Tibial artery (tissue), 4 donors: ENCODE results near the gene NBL1.

Experiments
- DNase-seq, 2 donors: peaks; one replicate each; pipeline ENCODE4 v3.0.0-alpha.2; 2019
- H3K27ac ChIP-seq, 2 donors: fragments of 200-600 bp; sonication (generic) in 1 of 2; 1 replicate in 1 of 2; 2 replicates in 1 of 2; pipeline ENCODE4 v1.5.1; 2018 to 2019; ENCODE audit warnings: mild to moderate bottlenecking in 1 of 2
- H3K27me3 ChIP-seq, 2 donors: fragments of 200-600 bp; sonication (generic) in 1 of 2; one replicate each; pipeline versions ENCODE4 v1.5.1 to v1.6.0; 2016 to 2019
- H3K36me3 ChIP-seq, 3 donors: fragments of 200-600 bp; sonication (generic) in 2 of 3; one replicate each; pipeline ENCODE4 v1.5.1; 2016 to 2019; ENCODE audit warnings: mild to moderate bottlenecking in 2 of 3
- H3K4me1 ChIP-seq, 4 donors: fragments of 200-600 bp; sonication (generic) in 2 of 4; 1 replicate in 3 of 4; 2 replicates in 1 of 4; pipeline ENCODE4 v1.5.1; 2016 to 2019
- H3K4me3 ChIP-seq, 2 donors: fragments of 200-600 bp; sonication (generic) in 1 of 2; 1 replicate in 1 of 2; 2 replicates in 1 of 2; pipeline ENCODE4 v1.5.1; 2018 to 2019; ENCODE audit warnings: mild to moderate bottlenecking in 2 of 2
- H3K9me3 ChIP-seq, 3 donors: fragments of 200-600 bp; sonication (generic) in 1 of 3; one replicate each; pipeline ENCODE4 v1.5.1; 2016 to 2019
- intact Hi-C: fragments of 100-400 bp; cut with DNase I; formaldehyde crosslinking; loops from one replicate; pipeline ENCODE4 v1.15.0; 2023; ENCODE audit warnings: low total_unique reads
- TF ChIP-seq, protein P1 (sequence below), 2 experiments: fragments of 200-600 bp in 1 of 2; fragments of 450-650 bp in 1 of 2; IDR thresholded peaks; one replicate each; pipeline ENCODE4 v1.5.1; 2017 to 2019; ENCODE audit warnings: antibody characterized with exemption in 2 of 2, mild to moderate bottlenecking in 1 of 2, moderate library complexity in 1 of 2

Gene NBL1

DNA sequence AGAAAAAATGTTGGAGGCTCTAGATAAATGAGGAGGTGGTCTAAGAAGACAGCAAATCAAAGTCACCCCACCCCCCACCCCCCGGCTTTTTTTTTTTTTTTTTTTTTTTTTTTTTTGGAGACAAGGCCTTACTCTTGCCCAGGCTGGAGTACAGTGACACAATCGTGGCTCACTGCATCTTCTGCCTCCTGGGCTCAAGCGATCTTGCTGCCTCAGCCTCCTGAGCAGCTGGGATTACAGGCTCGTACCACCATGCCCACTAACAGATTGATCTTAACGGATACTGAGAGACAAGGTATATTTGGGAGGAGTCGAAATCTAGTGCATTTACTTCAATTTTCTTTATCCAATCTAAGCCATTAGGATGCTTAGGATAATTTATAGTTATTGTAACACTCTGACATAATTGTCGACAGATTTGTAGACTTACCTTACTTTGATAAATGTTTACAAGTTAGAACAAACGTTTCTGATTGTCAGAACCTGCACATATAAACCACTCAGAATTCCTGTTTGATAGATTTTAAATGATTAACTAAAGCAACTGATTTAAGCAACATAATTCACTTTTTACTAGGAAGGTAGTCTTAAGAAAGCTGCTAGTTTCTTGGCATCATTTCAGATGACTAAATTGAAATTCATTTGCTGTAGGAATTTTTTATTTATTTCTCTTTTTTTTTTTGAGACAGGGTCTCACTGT is 33.7 kb upstream of the NBL1 start:
- no peak for DNase-seq
- TF ChIP-seq, protein P1, sequence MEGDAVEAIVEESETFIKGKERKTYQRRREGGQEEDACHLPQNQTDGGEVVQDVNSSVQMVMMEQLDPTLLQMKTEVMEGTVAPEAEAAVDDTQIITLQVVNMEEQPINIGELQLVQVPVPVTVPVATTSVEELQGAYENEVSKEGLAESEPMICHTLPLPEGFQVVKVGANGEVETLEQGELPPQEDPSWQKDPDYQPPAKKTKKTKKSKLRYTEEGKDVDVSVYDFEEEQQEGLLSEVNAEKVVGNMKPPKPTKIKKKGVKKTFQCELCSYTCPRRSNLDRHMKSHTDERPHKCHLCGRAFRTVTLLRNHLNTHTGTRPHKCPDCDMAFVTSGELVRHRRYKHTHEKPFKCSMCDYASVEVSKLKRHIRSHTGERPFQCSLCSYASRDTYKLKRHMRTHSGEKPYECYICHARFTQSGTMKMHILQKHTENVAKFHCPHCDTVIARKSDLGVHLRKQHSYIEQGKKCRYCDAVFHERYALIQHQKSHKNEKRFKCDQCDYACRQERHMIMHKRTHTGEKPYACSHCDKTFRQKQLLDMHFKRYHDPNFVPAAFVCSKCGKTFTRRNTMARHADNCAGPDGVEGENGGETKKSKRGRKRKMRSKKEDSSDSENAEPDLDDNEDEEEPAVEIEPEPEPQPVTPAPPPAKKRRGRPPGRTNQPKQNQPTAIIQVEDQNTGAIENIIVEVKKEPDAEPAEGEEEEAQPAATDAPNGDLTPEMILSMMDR (IDR thresholded peaks at IDR 0.05): no peak
- intact Hi-C loops: loop anchor here (10.0 kb wide), 1 partner anchor 106 kb away; no protein-coding TSS in a partner anchor
- Histone ChIP-seq H3K36me3 (peaks cover 0 to 7% (median 6%) of the 10 kb centered on the region in 3 donors), H3K27ac (peak overlapping the region; percentile 25 to 52), H3K9me3 (no peaks in the 10 kb centered on the region), H3K4me3 (no peak overlapping the region), H3K27me3 (no peaks in the 10 kb centered on the region), H3K4me1 (peaks cover 0 to 46% (median 20%) of the 10 kb centered on the region in 4 donors)

DNA sequence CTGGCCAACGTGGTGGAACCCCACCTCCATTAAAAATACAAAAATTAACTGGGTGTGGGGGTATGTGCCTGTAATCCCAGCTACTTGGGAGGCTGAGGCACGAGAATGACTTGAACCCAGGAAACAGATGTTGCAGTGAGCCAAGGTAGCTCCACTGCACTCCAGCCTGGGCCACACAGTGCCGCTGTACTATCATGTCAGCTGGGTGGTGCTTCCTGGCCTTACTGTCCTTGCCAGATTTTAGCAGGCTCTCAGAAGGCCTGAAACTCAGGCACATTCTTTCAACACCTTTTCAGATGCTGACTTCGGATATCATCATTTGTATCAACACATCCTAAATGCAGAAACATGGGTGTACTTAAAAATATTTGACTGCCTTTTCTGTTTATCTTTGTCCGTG is 31.6 kb upstream of the NBL1 start:
- Histone ChIP-seq H3K27me3 (no peaks in the 10 kb centered on the region), H3K9me3 (no peaks in the 10 kb centered on the region), H3K36me3 (peaks cover 0 to 13% (median 6%) of the 10 kb centered on the region in 3 donors), H3K4me3 (no peak overlapping the region), H3K27ac (no peak overlapping the region), H3K4me1 (peaks cover 0 to 25% (median 8%) of the 10 kb centered on the region in 4 donors)
- no peak for DNase-seq
- intact Hi-C loops: loop anchor here (10.0 kb wide), 1 partner anchor 108 kb away; no protein-coding TSS in a partner anchor
- TF ChIP-seq, protein P1 (IDR thresholded peaks at IDR 0.05): no peak

DNA sequence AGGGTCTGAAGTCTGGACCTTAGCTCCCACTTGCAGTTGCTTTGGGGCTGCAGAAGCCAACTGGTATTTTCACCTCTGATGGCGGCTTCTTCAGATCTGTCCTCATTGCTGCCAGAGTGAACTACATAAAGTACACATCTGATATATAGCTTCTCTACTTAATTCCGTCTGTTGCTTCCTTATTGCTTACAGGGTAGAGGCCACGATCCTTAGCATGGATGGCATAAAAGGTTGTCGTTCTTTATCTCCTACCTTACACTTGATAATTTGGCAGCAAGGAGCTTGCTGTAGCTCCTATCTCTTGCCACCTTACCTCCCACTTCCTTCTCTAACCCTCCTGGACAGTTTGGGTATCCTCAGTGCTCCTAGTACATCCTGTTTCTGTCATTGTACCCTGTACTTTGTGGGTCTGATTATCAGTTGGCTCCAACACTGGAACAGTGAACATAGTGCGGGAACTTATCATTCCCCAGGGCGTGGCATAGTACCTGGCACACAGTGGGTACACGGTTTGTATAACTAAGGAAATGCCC is 30.9 kb upstream of the NBL1 start:
- intact Hi-C loops: loop anchor here (10.0 kb wide), 1 partner anchor 108 kb away; no protein-coding TSS in a partner anchor
- TF ChIP-seq, protein P1 (IDR thresholded peaks at IDR 0.05): no peak
- no peaks in the 10 kb centered on the region for H3K27me3 ChIP-seq
- H3K9me3 ChIP-seq: no peaks in the 10 kb centered on the region
- H3K4me3 ChIP-seq: no peak overlapping the region
- DNase-seq: no peak
- no peak overlapping the region for H3K27ac ChIP-seq
- peaks cover 0 to 13% (median 6%) of the 10 kb centered on the region in 3 donors for H3K36me3 ChIP-seq
- H3K4me1 ChIP-seq: peaks cover 0 to 18% (median 5%) of the 10 kb centered on the region in 4 donors

DNA sequence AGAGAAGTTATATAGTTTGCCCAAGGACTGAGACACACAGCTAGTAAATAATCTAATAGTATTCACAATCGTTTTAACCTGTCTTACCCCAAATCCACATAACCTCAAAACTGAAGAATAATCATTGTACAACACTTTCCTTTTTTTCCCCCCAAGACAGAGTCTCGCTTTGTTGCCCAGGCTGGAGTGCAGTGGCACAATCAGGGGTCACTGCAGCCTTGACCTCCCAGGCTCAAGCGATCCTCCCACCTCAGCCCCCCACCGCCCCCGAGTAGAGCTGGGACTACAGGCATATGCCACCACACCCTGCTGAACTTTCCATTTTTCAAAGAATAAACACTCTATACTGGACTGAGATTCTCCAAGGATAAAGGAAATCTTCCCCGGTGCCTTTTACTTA is 28.7 kb upstream of the NBL1 start:
- Histone ChIP-seq H3K36me3 (peaks cover 0 to 13% (median 6%) of the 10 kb centered on the region in 3 donors), H3K27ac (no peak overlapping the region), H3K9me3 (no peaks in the 10 kb centered on the region), H3K27me3 (no peaks in the 10 kb centered on the region), H3K4me1 (peaks cover 0 to 23% (median 7%) of the 10 kb centered on the region in 4 donors), H3K4me3 (no peak overlapping the region)
- TF ChIP-seq, protein P1 (IDR thresholded peaks at IDR 0.05): no peak
- no peak for DNase-seq
- intact Hi-C loops: loop anchor here (10.0 kb wide), 1 partner anchor 111 kb away; no protein-coding TSS in a partner anchor

DNA sequence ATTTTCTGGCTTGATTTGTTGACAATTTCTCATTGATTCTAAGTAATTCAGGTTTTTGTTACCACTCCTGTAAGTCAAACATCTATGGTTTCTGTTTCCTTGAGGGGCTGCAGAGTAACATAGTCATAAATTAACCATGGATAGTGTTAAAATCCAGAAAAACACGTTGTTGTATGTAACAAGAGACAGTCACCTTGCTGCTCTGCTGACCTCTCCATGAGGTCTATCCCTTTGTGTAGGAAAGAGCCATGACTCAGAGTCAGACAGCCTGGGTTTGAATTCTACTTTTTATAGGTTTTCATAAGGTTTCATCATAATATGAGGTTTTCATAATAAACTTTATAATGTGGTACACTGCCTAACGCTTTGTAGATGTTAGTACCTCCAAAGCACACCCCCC is 27.6 kb upstream of the NBL1 start:
- peaks cover 0 to 26% (median 10%) of the 10 kb centered on the region in 4 donors for H3K4me1 ChIP-seq
- DNase-seq: no peak
- H3K36me3 ChIP-seq: peaks cover 0 to 13% (median 6%) of the 10 kb centered on the region in 3 donors
- H3K27me3 ChIP-seq: no peaks in the 10 kb centered on the region
- H3K9me3 ChIP-seq: no peaks in the 10 kb centered on the region
- no peak overlapping the region for H3K27ac ChIP-seq
- intact Hi-C loops: loop anchor here (10.0 kb wide), 1 partner anchor 112 kb away; no protein-coding TSS in a partner anchor
- TF ChIP-seq, protein P1 (IDR thresholded peaks at IDR 0.05): no peak
- no peak overlapping the region for H3K4me3 ChIP-seq
